Stimulated activated naive CD8-positive, alpha-beta T cell treated with anti-CD3 and anti-CD28 coated beads, Interleukin-15, Interleukin-2, amounts not matched to agents 100 ng/mL and 50 ng/mL, for 24 hours (primary cell): ENCODE data around the gene HLA-DQA2.
"Not testable (repeated sequence)": the region's sequence is repeated elsewhere in the genome, so short reads cannot be mapped to it uniquely, and the experiment has no call there.

Source experiments
- H3K27ac Mint-ChIP-seq: one replicate; pipeline ENCODE4 v1.8.0; 2021; ENCODE audit warnings: mild to moderate bottlenecking, mixed read lengths
- H3K27me3 Mint-ChIP-seq: one replicate; pipeline ENCODE4 v1.8.0; 2021; ENCODE audit warnings: mixed read lengths
- H3K36me3 Mint-ChIP-seq: one replicate; pipeline ENCODE4 v1.8.0; 2021; ENCODE audit warnings: low read depth, mixed read lengths
- H3K4me1 Mint-ChIP-seq: one replicate; pipeline ENCODE4 v1.8.0; 2021; ENCODE audit warnings: low read depth, mixed read lengths
- H3K4me3 Mint-ChIP-seq: one replicate; pipeline ENCODE4 v1.8.0; 2021; ENCODE audit warnings: mild to moderate bottlenecking, mixed read lengths
- H3K9me3 Mint-ChIP-seq: one replicate; pipeline ENCODE4 v1.8.0; 2021; ENCODE audit warnings: mixed read lengths

The HLA-DQA2 gene

DNA sequence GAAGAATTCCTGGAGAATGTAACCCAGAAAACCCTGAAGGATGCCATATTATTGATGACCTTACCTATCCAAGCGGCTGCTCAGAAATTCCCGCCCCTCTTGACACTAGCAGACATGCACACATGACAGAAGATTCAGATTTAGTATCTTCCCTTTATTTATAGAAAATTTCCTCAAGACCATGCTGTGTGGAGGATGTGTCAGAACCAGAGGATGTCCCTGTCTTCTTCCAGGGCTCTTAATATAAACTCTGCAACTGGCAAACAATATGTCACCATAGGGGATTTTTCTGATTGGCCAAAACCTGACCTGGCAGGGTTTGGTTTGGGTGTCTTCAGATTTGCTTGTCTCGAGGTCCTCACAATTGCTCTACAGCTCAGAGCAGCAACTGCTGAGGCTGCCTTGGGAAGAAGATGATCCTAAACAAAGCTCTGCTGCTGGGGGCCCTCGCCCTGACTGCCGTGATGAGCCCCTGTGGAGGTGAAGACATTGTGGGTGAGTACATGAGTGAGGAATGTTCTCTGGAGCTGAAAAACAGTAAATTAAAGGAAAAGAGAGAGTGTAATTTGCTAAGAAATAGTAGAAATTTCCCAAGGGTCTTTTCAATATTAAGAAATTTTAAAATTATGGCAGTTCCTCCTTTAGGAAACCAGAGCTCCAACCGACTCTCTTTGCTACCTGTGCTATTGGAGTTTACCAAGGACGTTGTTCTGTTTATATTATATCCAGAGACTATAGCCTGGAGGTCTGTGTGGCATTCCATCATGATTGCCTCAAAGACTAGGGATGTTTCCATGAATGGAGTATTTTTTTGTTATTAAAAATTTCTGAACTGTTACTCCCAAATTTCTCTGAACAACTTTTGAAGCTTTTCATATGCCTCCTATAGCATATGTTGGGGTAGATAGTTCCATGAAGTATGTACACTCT, at the start of gene HLA-DQA2:
Gene HLA-DQA2 (plus strand): TSS at position 361 of the 930 bp plus-strand sequence. CDS start 53 bp downstream, at position 414.
- no peaks in the 10 kb centered on the region for H3K36me3 Mint-ChIP-seq
- no peak within 1 kb of the TSS for H3K4me3 Mint-ChIP-seq
- peaks cover 39% of the 10 kb centered on the region for H3K27me3 Mint-ChIP-seq
- no peaks in the 10 kb centered on the region for H3K9me3 Mint-ChIP-seq
- H3K4me1 Mint-ChIP-seq, result no peaks in the 10 kb centered on the region
- H3K27ac Mint-ChIP-seq, result no peak within 1 kb of the TSS

GRCh38 chr6:32692019-32692418, 49.2 kb upstream of the HLA-DQA2 start:
- Mint-ChIP-seq H3K9me3 (no peaks in the 10 kb centered on the region), H3K27ac (peak overlapping the region; percentile 64), H3K4me3 (no peak overlapping the region), H3K36me3 (no peaks in the 10 kb centered on the region), H3K4me1 (peaks cover 19% of the 10 kb centered on the region), H3K27me3 (peaks cover 8% of the 10 kb centered on the region)

- H3K27ac Mint-ChIP-seq, result no peak overlapping the region
- H3K4me1 Mint-ChIP-seq, result peaks cover under 1% of the 10 kb centered on the region
- peaks cover 21% of the 10 kb centered on the region for H3K27me3 Mint-ChIP-seq
- H3K9me3 Mint-ChIP-seq, result no peaks in the 10 kb centered on the region
- H3K4me3 Mint-ChIP-seq, result no peak overlapping the region
- H3K36me3 Mint-ChIP-seq, result no peaks in the 10 kb centered on the region
Measured at GRCh38 chr6:32697031-32697430, 44.2 kb upstream of the HLA-DQA2 start.

- peaks cover 22% of the 10 kb centered on the region for H3K27me3 Mint-ChIP-seq
- H3K27ac Mint-ChIP-seq, result no peak overlapping the region
- no peak overlapping the region for H3K4me3 Mint-ChIP-seq
- peaks cover 6% of the 10 kb centered on the region for H3K4me1 Mint-ChIP-seq
- peaks cover 4% of the 10 kb centered on the region for H3K9me3 Mint-ChIP-seq
- no peaks in the 10 kb centered on the region for H3K36me3 Mint-ChIP-seq
Measured at GRCh38 chr6:32700391-32701040, 40.7 kb upstream of the HLA-DQA2 start.

DNA sequence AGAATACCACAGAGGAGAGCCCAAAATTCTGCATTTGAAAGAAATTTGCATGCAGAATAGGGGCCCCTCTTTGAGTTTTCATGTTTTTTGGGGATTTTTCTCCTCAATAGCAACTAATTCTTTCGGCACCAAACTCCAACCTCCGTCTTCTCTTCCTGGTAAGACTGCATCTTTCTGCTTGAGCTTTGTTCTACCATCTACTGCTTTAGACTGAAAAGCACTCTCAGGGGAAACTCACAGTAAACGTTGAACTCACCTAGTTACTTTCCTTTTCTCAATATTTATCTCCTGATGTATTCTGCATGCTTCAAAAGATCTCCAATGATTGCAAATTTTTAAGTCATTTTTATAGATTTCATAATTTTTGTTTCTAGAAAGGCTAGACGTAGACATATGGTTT, 37.8 kb upstream of the HLA-DQA2 start:
- H3K36me3 Mint-ChIP-seq, result no peaks in the 10 kb centered on the region
- H3K4me3 Mint-ChIP-seq, result no peak overlapping the region
- peaks cover 4% of the 10 kb centered on the region for H3K9me3 Mint-ChIP-seq
- H3K27me3 Mint-ChIP-seq, result peaks cover 22% of the 10 kb centered on the region
- H3K4me1 Mint-ChIP-seq, result peaks cover 6% of the 10 kb centered on the region
- H3K27ac Mint-ChIP-seq, result no peak overlapping the region

DNA sequence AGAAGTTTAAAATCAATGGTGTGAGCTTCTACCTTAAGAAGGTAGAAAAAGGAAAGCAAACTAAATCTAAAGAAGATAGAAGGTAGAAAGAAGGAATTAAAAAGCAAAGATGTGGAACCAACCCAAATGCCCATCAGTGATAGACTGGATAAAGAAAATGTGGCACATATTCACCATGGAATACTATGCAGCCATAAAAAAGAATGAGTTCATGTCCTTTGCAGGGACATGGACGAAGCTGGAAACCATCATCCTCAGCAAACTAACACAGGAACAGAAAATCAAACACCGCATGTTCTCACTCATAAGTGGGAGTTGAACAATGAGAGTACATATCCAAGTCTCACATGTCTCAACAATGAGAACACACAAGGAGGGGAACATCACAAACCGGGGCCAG, 36.0 kb upstream of the HLA-DQA2 start:
- H3K36me3 Mint-ChIP-seq, H3K4me3 Mint-ChIP-seq, H3K4me1 Mint-ChIP-seq, H3K27ac Mint-ChIP-seq, H3K9me3 Mint-ChIP-seq: not testable (repeated sequence)
- H3K27me3 Mint-ChIP-seq, result peaks cover 22% of the 10 kb centered on the region

- Mint-ChIP-seq H3K27ac (no peak overlapping the region), H3K4me1 (peaks cover 5% of the 10 kb centered on the region), H3K27me3 (peaks cover 4% of the 10 kb centered on the region), H3K4me3 (no peak overlapping the region), H3K36me3 (no peaks in the 10 kb centered on the region), H3K9me3 (peaks cover 4% of the 10 kb centered on the region)
Measured at GRCh38 chr6:32709625-32710024, 31.6 kb upstream of the HLA-DQA2 start.

DNA sequence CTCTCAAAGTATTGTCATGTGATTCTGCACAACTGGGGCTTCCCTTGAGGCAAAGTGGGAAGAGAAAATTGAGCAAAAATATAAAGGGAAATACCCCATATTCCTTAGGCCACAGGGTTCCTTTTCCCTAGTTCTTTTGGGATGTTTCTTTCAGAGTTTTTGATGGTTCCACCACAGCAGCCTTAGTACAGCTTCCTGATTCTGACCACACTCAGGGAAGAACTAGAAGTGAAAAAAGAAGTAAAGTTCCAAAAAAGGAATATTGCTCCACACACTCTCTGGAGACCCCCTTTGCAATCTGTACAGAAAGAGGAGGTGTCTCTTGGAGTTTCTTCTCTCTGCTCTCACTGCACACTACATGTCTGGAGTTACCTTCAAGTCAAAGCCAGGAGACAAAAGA, 27.9 kb upstream of the HLA-DQA2 start:
- Mint-ChIP-seq H3K36me3 (no peaks in the 10 kb centered on the region), H3K27ac (no peak overlapping the region), H3K27me3 (peaks cover 5% of the 10 kb centered on the region), H3K4me3 (no peak overlapping the region), H3K9me3 (no peaks in the 10 kb centered on the region), H3K4me1 (no peaks in the 10 kb centered on the region)

DNA sequence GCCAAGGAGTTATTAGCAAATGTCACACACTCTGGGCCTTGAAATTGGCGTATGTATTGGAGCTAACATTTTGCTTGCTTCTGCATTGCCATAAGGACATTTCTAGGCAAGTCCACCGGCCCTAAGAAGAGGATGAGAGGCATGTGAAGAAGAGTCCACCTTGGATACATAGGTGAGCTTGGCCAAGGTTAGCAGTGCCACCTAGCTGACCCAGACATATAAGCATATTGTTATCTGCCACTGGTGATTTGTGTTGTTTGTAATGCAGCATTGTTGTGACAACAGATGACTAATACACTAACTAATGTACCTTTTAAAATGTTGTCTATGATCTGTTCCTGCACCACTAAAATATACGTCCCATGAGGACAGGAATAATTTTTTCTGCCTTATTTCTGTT, 24.8 kb upstream of the HLA-DQA2 start:
- H3K4me1 Mint-ChIP-seq, result no peaks in the 10 kb centered on the region
- H3K9me3 Mint-ChIP-seq, result no peaks in the 10 kb centered on the region
- no peak overlapping the region for H3K27ac Mint-ChIP-seq
- no peaks in the 10 kb centered on the region for H3K36me3 Mint-ChIP-seq
- no peak overlapping the region for H3K4me3 Mint-ChIP-seq
- peaks cover 19% of the 10 kb centered on the region for H3K27me3 Mint-ChIP-seq

- no peak overlapping the region for H3K4me3 Mint-ChIP-seq
- peaks cover 29% of the 10 kb centered on the region for H3K27me3 Mint-ChIP-seq
Measured at GRCh38 chr6:32718879-32719278, 22.3 kb upstream of the HLA-DQA2 start.

DNA sequence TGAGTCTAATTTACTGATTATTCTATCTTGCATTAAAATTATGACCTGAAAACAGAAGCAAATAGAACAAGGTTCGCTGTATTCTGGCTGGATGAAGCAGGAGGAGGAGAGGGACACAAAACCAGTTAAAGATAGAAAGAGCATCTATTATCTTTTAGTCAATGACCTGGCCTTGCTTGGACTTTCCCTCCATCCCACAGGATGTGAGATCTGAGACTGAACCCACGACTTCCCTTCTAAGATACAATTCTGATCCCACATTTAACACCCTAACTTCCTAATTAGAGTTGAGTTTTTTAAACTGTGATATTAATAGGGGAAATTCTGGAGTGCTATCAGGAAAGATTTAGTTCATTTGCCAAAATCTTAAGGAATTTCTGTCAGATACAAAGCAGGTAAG, 3.1 kb upstream of the HLA-DQA2 start:
- Mint-ChIP-seq H3K36me3 (no peaks in the 10 kb centered on the region), H3K4me1 (no peaks in the 10 kb centered on the region), H3K4me3 (no peak overlapping the region), H3K27ac (no peak overlapping the region), H3K27me3 (peaks cover 29% of the 10 kb centered on the region), H3K9me3 (no peaks in the 10 kb centered on the region)

More at GRCh38 chr6:32718879-32719278, 22.3 kb upstream of the HLA-DQA2 start:
- Mint-ChIP-seq H3K36me3 (no peaks in the 10 kb centered on the region), H3K4me1 (no peaks in the 10 kb centered on the region), H3K9me3 (no peaks in the 10 kb centered on the region), H3K27ac (no peak overlapping the region)

DNA sequence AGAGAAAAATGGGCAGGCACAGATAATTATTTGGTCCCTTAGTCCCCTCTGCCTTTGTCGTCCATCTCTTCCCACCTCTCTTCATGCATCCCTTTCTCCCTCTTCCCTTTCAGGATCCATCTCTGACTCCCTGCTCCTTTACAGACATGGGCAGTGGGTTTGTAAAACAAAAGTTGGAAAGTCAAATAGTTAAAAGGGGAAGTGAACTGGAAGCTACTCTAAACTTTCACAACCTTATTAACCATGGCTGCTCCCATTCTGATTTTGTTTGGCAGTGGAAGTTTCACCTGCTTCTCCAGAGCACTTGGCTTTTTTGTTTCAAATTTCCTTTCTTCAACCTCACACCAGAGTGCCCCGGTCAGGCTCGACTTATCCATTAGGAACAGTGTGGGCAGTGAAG, 1.2 kb downstream of the HLA-DQA2 start:
- Mint-ChIP-seq H3K9me3 (no peaks in the 10 kb centered on the region), H3K4me1 (no peaks in the 10 kb centered on the region), H3K27me3 (peaks cover 36% of the 10 kb centered on the region), H3K27ac (no peak overlapping the region), H3K36me3 (no peaks in the 10 kb centered on the region), H3K4me3 (no peak overlapping the region)

DNA sequence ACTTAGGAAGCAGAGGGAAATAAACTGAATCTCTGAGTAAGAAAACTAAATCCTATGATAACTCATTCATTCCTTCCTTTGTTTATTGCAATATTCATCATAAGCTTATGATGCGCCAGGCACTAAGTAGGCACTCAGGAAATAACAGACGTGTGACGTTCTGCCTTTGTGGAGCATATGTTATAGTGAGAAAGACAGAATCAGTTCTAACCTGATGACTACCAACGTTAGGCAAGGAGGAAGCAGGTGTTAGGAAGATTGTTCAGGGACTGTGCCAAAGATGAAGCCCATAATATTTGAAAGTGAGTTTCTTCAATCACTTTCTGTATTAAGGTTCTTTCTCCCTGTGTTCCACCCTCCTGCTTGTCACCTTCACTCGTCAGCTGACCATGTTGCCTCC, 3.6 kb downstream of the HLA-DQA2 start:
- no peaks in the 10 kb centered on the region for H3K9me3 Mint-ChIP-seq
- H3K4me1 Mint-ChIP-seq, result no peaks in the 10 kb centered on the region
- no peak overlapping the region for H3K27ac Mint-ChIP-seq
- no peak overlapping the region for H3K4me3 Mint-ChIP-seq
- H3K27me3 Mint-ChIP-seq, result peaks cover 35% of the 10 kb centered on the region
- no peaks in the 10 kb centered on the region for H3K36me3 Mint-ChIP-seq

DNA sequence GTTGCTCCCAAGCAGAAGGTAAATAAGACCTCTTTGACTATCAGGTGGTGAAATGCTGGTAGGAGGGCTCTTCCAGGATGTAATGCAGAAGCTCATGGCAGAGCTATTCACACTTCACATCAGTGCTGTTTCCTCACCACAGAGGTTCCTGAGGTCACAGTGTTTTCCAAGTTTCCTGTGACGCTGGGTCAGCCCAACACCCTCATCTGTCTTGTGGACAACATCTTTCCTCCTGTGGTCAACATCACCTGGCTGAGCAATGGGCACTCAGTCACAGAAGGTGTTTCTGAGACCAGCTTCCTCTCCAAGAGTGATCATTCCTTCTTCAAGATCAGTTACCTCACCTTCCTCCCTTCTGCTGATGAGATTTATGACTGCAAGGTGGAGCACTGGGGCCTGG, 4.5 kb downstream of the HLA-DQA2 start:
- not testable (repeated sequence) for H3K36me3 Mint-ChIP-seq, H3K27ac Mint-ChIP-seq, H3K4me3 Mint-ChIP-seq, H3K4me1 Mint-ChIP-seq, H3K9me3 Mint-ChIP-seq
- peaks cover 33% of the 10 kb centered on the region for H3K27me3 Mint-ChIP-seq

GRCh38 chr6:32752580-32752979, 11.4 kb downstream of the HLA-DQA2 start:
- H3K4me1 Mint-ChIP-seq, result no peaks in the 10 kb centered on the region
- H3K27me3 Mint-ChIP-seq, result peaks cover 34% of the 10 kb centered on the region
- H3K9me3 Mint-ChIP-seq, result no peaks in the 10 kb centered on the region
- H3K27ac Mint-ChIP-seq, result no peak overlapping the region
- H3K36me3 Mint-ChIP-seq, result no peaks in the 10 kb centered on the region
- no peak overlapping the region for H3K4me3 Mint-ChIP-seq
